Measurements from ENCODE around the gene PCK2. TPM values are rescaled to one million over a fixed set of nuclear protein-coding genes. Genes with fewer than 3 reads are reported as not detected.
"Not testable (repeated sequence)": the region's sequence is repeated elsewhere in the genome, so short reads cannot be mapped to it uniquely, and the experiment has no call there.

PCK2 gene
- polyA plus RNA-seq (2012; ENCODE audit: insufficient read depth, insufficient read length): 19.9 TPM

GRCh38 chr14:24093901-24094840, at the start of gene PCK2:
TSS of gene PCK2 (plus strand) at chr14:24094311. CDS start at chr14:24094406, 95 bp downstream.
- H3K4me3 ChIP-seq (ENCODE audit: low read length): peak within 1 kb of the TSS; percentile 75
- peak; percentile 56 for DNase-seq (ENCODE audit: low read depth, low spot score)

- DNase-seq (ENCODE audit: low read depth, low spot score); H3K4me3 ChIP-seq (ENCODE audit: low read length): not testable (repeated sequence)
Measured at GRCh38 chr14:24049002-24049401, 45.1 kb upstream of the PCK2 start.

- not testable (repeated sequence) for H3K4me3 ChIP-seq (ENCODE audit: low read length); DNase-seq (ENCODE audit: low read depth, low spot score)
Measured at GRCh38 chr14:24050753-24051152, 43.4 kb upstream of the PCK2 start.

- peak overlapping the region; percentile 66 for H3K4me3 ChIP-seq (ENCODE audit: low read length)
- DNase-seq (ENCODE audit: low read depth, low spot score): no peak
Measured at GRCh38 chr14:24051176-24051788, 42.8 kb upstream of the PCK2 start.

- DNase-seq (ENCODE audit: low read depth, low spot score): no peak
- H3K4me3 ChIP-seq (ENCODE audit: low read length): peak within 1 kb of the TSS; percentile 66
Measured at GRCh38 chr14:24051789-24052655, 42.1 kb upstream of the PCK2 start, which contains the start of gene CARMIL3. TSS of gene CARMIL3 (plus strand) at chr14:24052009. CDS start at chr14:24052154, 145 bp downstream.

- no peak for DNase-seq (ENCODE audit: low read depth, low spot score)
- H3K4me3 ChIP-seq (ENCODE audit: low read length): peak overlapping the region; percentile 66
Measured at GRCh38 chr14:24052656-24053547, 41.2 kb upstream of the PCK2 start.

- no peak for DNase-seq (ENCODE audit: low read depth, low spot score)
- H3K4me3 ChIP-seq (ENCODE audit: low read length): no peak overlapping the region
Measured at GRCh38 chr14:24053548-24054323, 40.4 kb upstream of the PCK2 start.

- no peak overlapping the region for H3K4me3 ChIP-seq (ENCODE audit: low read length)
- no peak for DNase-seq (ENCODE audit: low read depth, low spot score)
Measured at GRCh38 chr14:24054324-24054641, 39.8 kb upstream of the PCK2 start.

- DNase-seq (ENCODE audit: low read depth, low spot score): no peak
- no peak overlapping the region for H3K4me3 ChIP-seq (ENCODE audit: low read length)
Measured at GRCh38 chr14:24054646-24055045, 39.5 kb upstream of the PCK2 start.

- H3K4me3 ChIP-seq (ENCODE audit: low read length): no peak overlapping the region
- no peak for DNase-seq (ENCODE audit: low read depth, low spot score)
Measured at GRCh38 chr14:24055971-24056799, 37.9 kb upstream of the PCK2 start.

- DNase-seq (ENCODE audit: low read depth, low spot score): no peak
- no peak overlapping the region for H3K4me3 ChIP-seq (ENCODE audit: low read length)
Measured at GRCh38 chr14:24056800-24057184, 37.3 kb upstream of the PCK2 start.

GRCh38 chr14:24057271-24057670, 36.8 kb upstream of the PCK2 start:
- DNase-seq (ENCODE audit: low read depth, low spot score): no peak
- no peak overlapping the region for H3K4me3 ChIP-seq (ENCODE audit: low read length)

GRCh38 chr14:24057867-24058259, 36.2 kb upstream of the PCK2 start:
- H3K4me3 ChIP-seq (ENCODE audit: low read length): no peak overlapping the region
- no peak for DNase-seq (ENCODE audit: low read depth, low spot score)

GRCh38 chr14:24058260-24058950, 35.7 kb upstream of the PCK2 start:
- no peak overlapping the region for H3K4me3 ChIP-seq (ENCODE audit: low read length)
- no peak for DNase-seq (ENCODE audit: low read depth, low spot score)

GRCh38 chr14:24058951-24059475, 35.1 kb upstream of the PCK2 start:
- H3K4me3 ChIP-seq (ENCODE audit: low read length): no peak overlapping the region
- no peak for DNase-seq (ENCODE audit: low read depth, low spot score)

- no peak overlapping the region for H3K4me3 ChIP-seq (ENCODE audit: low read length)
- no peak for DNase-seq (ENCODE audit: low read depth, low spot score)
Measured at GRCh38 chr14:24059841-24060388, 34.2 kb upstream of the PCK2 start.

All from Jurkat, Clone E6-1 (cell line).